SH-SY5Y (cell line): Measurements from ENCODE around the gene RAD23B.

Experiments used
- GATA2 ChIP-seq: IDR thresholded peaks from 2 replicates; pipeline ENCODE4 v1.6.1; 2011; ENCODE audit warnings: mild to moderate bottlenecking, low read depth, low read length
- GATA3 ChIP-seq: IDR thresholded peaks from 2 replicates; pipeline ENCODE4 v1.6.1; 2011; ENCODE audit warnings: low read depth, mild to moderate bottlenecking, low read length, moderate library complexity

DNA sequence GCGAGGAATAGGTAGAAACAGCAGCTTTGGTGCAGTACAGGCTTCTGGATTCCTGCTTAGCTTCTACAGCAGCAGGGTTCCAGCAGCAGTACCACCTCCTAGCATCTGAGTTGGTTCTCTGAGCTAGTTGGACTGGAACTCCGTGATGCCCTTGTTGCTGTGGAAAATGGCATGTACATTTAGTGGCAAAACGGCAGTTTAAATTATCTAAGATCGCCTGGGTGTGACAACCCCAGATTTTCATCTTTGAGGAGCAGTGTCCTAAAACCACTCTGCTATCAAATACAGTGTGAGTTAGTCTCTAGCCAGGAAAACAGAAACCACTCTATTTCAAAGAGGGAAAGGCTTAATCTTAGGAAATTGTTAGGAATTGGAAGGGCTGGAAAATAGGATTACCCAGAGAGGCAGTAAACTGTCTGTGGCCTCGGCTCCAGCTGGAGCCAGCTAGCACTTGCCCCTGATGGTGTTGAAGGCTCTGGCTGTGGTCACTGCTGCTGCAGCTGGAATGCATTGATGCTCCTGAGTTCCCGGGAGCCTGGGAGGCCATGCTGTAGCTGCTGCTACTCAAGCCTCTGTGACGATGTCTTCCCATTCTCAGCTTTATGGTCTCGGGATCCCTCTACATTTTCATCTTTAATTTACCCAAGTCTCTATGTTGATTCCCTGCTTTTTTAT lies 29.4 kb downstream of the RAD23B start:
- TF ChIP-seq GATA2 (no peak), GATA3 (no peak)
